GM12878 (cell line): ENCODE results near the gene ZSCAN10. TPM values are rescaled to one million over a fixed set of nuclear protein-coding genes. Genes with fewer than 3 reads are reported as not detected.

Experiments
- ATAC-seq: fragments of 200-7000 bp; cut with Tn5 transposase; 3 replicates; pipeline ENCODE4 v1.9.1; 2020; ENCODE audit warnings: mild to moderate bottlenecking, moderate library complexity
- BruUV-seq: library from RNA; stranded (reverse); fragments of 400-500 nt; replicated peaks from 2 replicates; lab custom pipeline; 2021; lab: Mats Ljungman, UMichigan
- CTCF ChIA-PET: fragments of 300-600 bp; sonication (Branson Sonifier 250); formaldehyde crosslinking; extraction: SDS; loops from one replicate; lab custom pipeline; 2021; ENCODE audit warnings: inconsistent platforms; lab: Yijun Ruan, JAX
- POLR2A ChIA-PET: fragments of 350-600 bp; formaldehyde crosslinking; extraction: SDS; loops from one replicate; lab custom pipeline; 2021; ENCODE audit warnings: inconsistent platforms; lab: Charles Lee
- RAD21 ChIA-PET: fragments of 300-600 bp; sonication (Branson Sonifier 250); formaldehyde crosslinking; loops from one replicate; lab custom pipeline; 2023; ENCODE audit warnings: antibody characterized with exemption; ENCODE audit not compliant: unreplicated experiment; lab: Charles Lee
- SMC1A ChIA-PET: fragments of 300-600 bp; sonication (Branson Sonifier 250); formaldehyde crosslinking; loops from one replicate; lab custom pipeline; 2023; ENCODE audit not compliant: unreplicated experiment, uncharacterized antibody; lab: Charles Lee
- DNase-seq: peaks from one replicate; pipeline ENCODE4 v3.0.0-alpha.2; 2011; ENCODE audit warnings: low read depth, low spot score
- FAIRE-seq: peaks from 3 replicates; lab custom pipeline; 2011; peaks lifted over from hg19 to GRCh38; lab: Jason Lieb, UNC
- H2AFZ ChIP-seq: 2 replicates; pipeline ENCODE4 v1.6.0; 2011; ENCODE audit warnings: low read depth, low read length, control low read depth; ENCODE audit not compliant: control insufficient read depth
- H3K27ac ChIP-seq: 2 replicates; pipeline ENCODE4 v1.5.1; 2011; ENCODE audit warnings: control low read depth; ENCODE audit not compliant: control insufficient read depth, insufficient read depth
- H3K27me3 ChIP-seq, 2 experiments: replicated peaks in 1 of 2; 2 replicates each; pipeline versions ENCODE4 v1.6.0 to v1.6.1; 2011; ENCODE audit warnings: low read length in 1 of 2; ENCODE audit not compliant: control insufficient read depth in 2 of 2, insufficient read depth in 2 of 2
- H3K36me3 ChIP-seq, 2 experiments: 2 replicates each; pipeline ENCODE4 v1.5.1; 2011; ENCODE audit warnings: low read length in 1 of 2; ENCODE audit not compliant: control insufficient read depth in 2 of 2, insufficient read depth in 2 of 2
- H3K4me1 ChIP-seq: 2 replicates; pipeline ENCODE4 v1.6.1; 2011; ENCODE audit warnings: mild to moderate bottlenecking, low read length, moderate library complexity, mixed read lengths; ENCODE audit not compliant: control insufficient read depth, insufficient read depth
- H3K4me2 ChIP-seq: 2 replicates; pipeline ENCODE4 v1.6.0; 2011; ENCODE audit warnings: control low read depth; ENCODE audit not compliant: control insufficient read depth, insufficient read depth
- H3K4me3 ChIP-seq: fragments of 200-600 bp; sonication (generic); 2 replicates; pipeline ENCODE4 v1.5.1; 2016
- H3K79me2 ChIP-seq: 2 replicates; pipeline ENCODE4 v1.6.0; 2011; ENCODE audit warnings: low read length; ENCODE audit not compliant: control insufficient read depth, insufficient read depth
- H3K9ac ChIP-seq: 2 replicates; pipeline ENCODE4 v1.8.0; 2011; ENCODE audit warnings: low read length, control low read depth, mixed read lengths; ENCODE audit not compliant: control insufficient read depth, insufficient read depth
- H3K9me3 ChIP-seq: replicated peaks from 3 replicates; pipeline ENCODE4 v1.5.1; 2011; ENCODE audit warnings: mild to moderate bottlenecking, low read length; ENCODE audit not compliant: control insufficient read depth, insufficient read depth
- H4K20me1 ChIP-seq: 2 replicates; pipeline ENCODE4 v1.6.0; 2011; ENCODE audit not compliant: control insufficient read depth, insufficient read depth
- CHD2 ChIP-seq: IDR thresholded peaks from 2 replicates; pipeline ENCODE4 v1.6.1; 2011; ENCODE audit warnings: low read depth, low read length, improper control_type of control experiment, borderline replicate concordance
- CREB1 ChIP-seq: IDR thresholded peaks from 2 replicates; pipeline ENCODE4 v1.6.1; 2012; ENCODE audit warnings: low read depth, mild to moderate bottlenecking, inconsistent platforms
- EGR1 ChIP-seq, 2 experiments: IDR thresholded peaks; 1 replicate in 1 of 2; 2 replicates in 1 of 2; pipeline ENCODE4 v1.6.1; 2011 to 2012; ENCODE audit warnings: low read depth in 2 of 2, low read length in 2 of 2, borderline replicate concordance in 1 of 2, mild to moderate bottlenecking in 1 of 2, moderate library complexity in 1 of 2
- ELK1 ChIP-seq: IDR thresholded peaks from 2 replicates; pipeline ENCODE4 v1.6.1; 2012; ENCODE audit warnings: low read depth, low read length, improper control_type of control experiment
- FOS ChIP-seq: IDR thresholded peaks from 3 replicates; pipeline ENCODE4 v1.6.1; 2011; ENCODE audit warnings: borderline replicate concordance; ENCODE audit not compliant: insufficient read length; ENCODE audit errors: extremely low read depth
- KLF5 ChIP-seq: fragments of 450-650 bp; IDR thresholded peaks from 2 replicates; pipeline ENCODE4 v1.6.1; 2014; ENCODE audit warnings: mild to moderate bottlenecking; ENCODE audit not compliant: partially characterized antibody
- NKRF ChIP-seq: fragments of 450-650 bp; conservative IDR thresholded peaks from 2 replicates; pipeline ENCODE4 v1.6.1; 2017; ENCODE audit warnings: mild to moderate bottlenecking, moderate library complexity
- PBX3 ChIP-seq: IDR thresholded peaks from 2 replicates; pipeline ENCODE4 v1.6.1; 2011; ENCODE audit warnings: mild to moderate bottlenecking, low read depth, low read length, moderate library complexity; ENCODE audit not compliant: insufficient replicate concordance
- SMAD5 ChIP-seq: IDR thresholded peaks from 2 replicates; pipeline ENCODE4 v1.6.1; 2016; ENCODE audit warnings: antibody characterized with exemption, low read depth
- STAT1 ChIP-seq: fragments of 450-650 bp; conservative IDR thresholded peaks from 2 replicates; pipeline ENCODE4 v1.6.1; 2014; ENCODE audit warnings: antibody characterized with exemption, mild to moderate bottlenecking
- TARDBP ChIP-seq: IDR thresholded peaks from 2 replicates; pipeline ENCODE4 v1.6.1; 2016; ENCODE audit warnings: borderline replicate concordance
- USF1 ChIP-seq: IDR thresholded peaks from 2 replicates; pipeline ENCODE4 v1.6.1; 2011; ENCODE audit warnings: borderline replicate concordance, low read depth, mild to moderate bottlenecking, moderate library complexity, mixed read lengths, low read length; ENCODE audit not compliant: insufficient read depth; ENCODE audit errors: extremely low read length
- WRNIP1 ChIP-seq: IDR thresholded peaks from 2 replicates; pipeline ENCODE4 v1.6.1; 2011; ENCODE audit warnings: low read depth, low read length, improper control_type of control experiment, borderline replicate concordance
- ZNF274 ChIP-seq: IDR thresholded peaks from one replicate; pipeline ENCODE4 v1.8.0; 2011; ENCODE audit not compliant: insufficient read length, insufficient read depth
- ZNF592 ChIP-seq: fragments of 450-650 bp; IDR thresholded peaks from 2 replicates; pipeline ENCODE4 v1.6.1; 2017; ENCODE audit warnings: mild to moderate bottlenecking, moderate library complexity
- WGBS: methylation state at CpG from one replicate; pipeline ENCODE4 v1.1.6; 2016; ENCODE audit warnings: low lambda C conversion rate; ENCODE audit not compliant: insufficient replicate concordance, insufficient coverage; ENCODE audit errors: missing lambda C conversion rate; 5-methylcytosine and 5-hydroxymethylcytosine counted together
- in situ Hi-C: fragments of 300-500 bp; cut with MboI; formaldehyde crosslinking; loops from 9 replicates; pipeline ENCODE4 v1.14.3; 2018; ENCODE audit warnings: mixed read lengths
- intact Hi-C: fragments of 100-400 bp; cut with micrococcal nuclease; formaldehyde crosslinking; loops from one replicate; pipeline ENCODE4 v1.14.2; 2022; ENCODE audit not compliant: unreplicated experiment
- polyA plus RNA-seq, 11 experiments: library from polyadenylated mRNA; depleted of rRNA in 4 of 11; unstranded in 6 of 11; stranded (reverse) in 5 of 11; fragments of >200 nt; fragmentation: Nextera tagmentation in 4 of 11; fragmentation: Illumina TruSeq in 1 of 11; extraction: Ambion mirVana in 4 of 11; extraction: Trizol in 1 of 11; gene quantifications; 1 replicate in 1 of 11; 2 replicates in 10 of 11; pipeline versions ENCODE4 v1.2.1 to v1.2.3, GENCODE V29; 2011 to 2016; ENCODE audit warnings: inconsistent platforms in 2 of 11, missing spikeins in 2 of 11, low read depth in 1 of 11
- total RNA-seq, 4 experiments: library from RNA; depleted of rRNA in 3 of 4; stranded (reverse); fragments of >200 nt in 3 of 4; fragmentation: Illumina TruSeq in 1 of 4; extraction: Trizol in 1 of 4; gene quantifications; 2 replicates each; pipeline versions ENCODE4 v1.2.1 to v1.2.3, GENCODE V29; 2013 to 2021

Gene ZSCAN10
- total and polyA plus RNA-seq, 10 of the 15 experiments (the other 5 are each of a cell fraction or from before 2014, with no cell fraction given), result 0.06 to 0.33 TPM; not detected in 8

GRCh38 chr16:3044708-3045107, 54.4 kb downstream of the ZSCAN10 start:
- CTCF ChIA-PET, result interaction anchor here (0.6 to 9.0 kb wide), 4 partner anchors 14 to 821 kb away, joined by 3 to 76 read pairs (median 3); no protein-coding TSS in a partner anchor
- Histone ChIP-seq H3K79me2 (no peaks in the 10 kb centered on the region), H4K20me1 (no peaks in the 10 kb centered on the region), H3K36me3 (no peaks in the 10 kb centered on the region), H3K4me2 (no peak overlapping the region; the same call in 1 of the 2 replicates), H2AFZ (no peak overlapping the region), H3K27me3 (peaks cover 0 to 1% of the 10 kb centered on the region in 2 experiments; a peak in 3 of 4 replicates), H3K9me3 (no peaks in the 10 kb centered on the region), H3K4me3 (no peak overlapping the region), H3K27ac (no peak overlapping the region), H3K4me1 (peaks cover 2% of the 10 kb centered on the region; the same call in 1 of the 2 replicates), H3K9ac (no peak overlapping the region)
- WGBS, result 86% methylated on average over 6 of the region's 6 CpGs
- SMC1A ChIA-PET, result no interaction called here
- RAD21 ChIA-PET, result no interaction called here
- POLR2A ChIA-PET, result interaction anchor here (0.8 kb wide), 1 partner anchor 85 kb away, joined by 3 read pairs; no protein-coding TSS in a partner anchor
- BruUV-seq, result no TSS peak
- ATAC-seq (no peak), FAIRE-seq (no peak), DNase-seq (no peak)
- in situ Hi-C loops (no loop called here), intact Hi-C loops (no loop called here)
- TF ChIP-seq PBX3 (no peak), WRNIP1 (no peak), ELK1 (no peak), ZNF592 (no peak), TARDBP (no peak), NKRF (no peak), STAT1 (no peak), EGR1 (IDR thresholded peaks at IDR 0.05; ENCODE audit: borderline replicate concordance in 1 of 2, low read depth in 2 of 2, low read length in 2 of 2) (no peak), SMAD5 (no peak), USF1 (no peak), CHD2 (no peak), KLF5 (no peak), FOS (no peak), ZNF274 (no peak), CREB1 (no peak)
